Liver (tissue), 3 donors: ENCODE measurements around the gene NSL1.

Experiments
- RAD21 ChIP-seq, 2 donors: IDR thresholded peaks; 2 replicates each; pipeline ENCODE4 v1.6.1; 2016; ENCODE audit warnings: antibody characterized with exemption in 2 of 2, mild to moderate bottlenecking in 2 of 2
- SP1 ChIP-seq: IDR thresholded peaks from 2 replicates; pipeline ENCODE4 v1.6.1; 2018; ENCODE audit warnings: antibody characterized with exemption, mild to moderate bottlenecking
- TF ChIP-seq, protein P1 (sequence below): fragments of 150-350 bp; IDR thresholded peaks from 2 replicates; pipeline ENCODE4 v1.5.1; 2017; ENCODE audit warnings: improper control_type of control experiment, low read depth, low read length; ENCODE audit not compliant: missing input control
- TF ChIP-seq, protein P2 (sequence below): IDR thresholded peaks from 2 replicates; pipeline ENCODE4 v1.6.1; 2016; ENCODE audit warnings: antibody characterized with exemption, mild to moderate bottlenecking
- TF ChIP-seq, protein P3 (sequence below): IDR thresholded peaks from 2 replicates; pipeline ENCODE4 v1.6.1; 2016; ENCODE audit warnings: antibody characterized with exemption
- donor health status: healthy.
- donor health status: healthy.

DNA sequence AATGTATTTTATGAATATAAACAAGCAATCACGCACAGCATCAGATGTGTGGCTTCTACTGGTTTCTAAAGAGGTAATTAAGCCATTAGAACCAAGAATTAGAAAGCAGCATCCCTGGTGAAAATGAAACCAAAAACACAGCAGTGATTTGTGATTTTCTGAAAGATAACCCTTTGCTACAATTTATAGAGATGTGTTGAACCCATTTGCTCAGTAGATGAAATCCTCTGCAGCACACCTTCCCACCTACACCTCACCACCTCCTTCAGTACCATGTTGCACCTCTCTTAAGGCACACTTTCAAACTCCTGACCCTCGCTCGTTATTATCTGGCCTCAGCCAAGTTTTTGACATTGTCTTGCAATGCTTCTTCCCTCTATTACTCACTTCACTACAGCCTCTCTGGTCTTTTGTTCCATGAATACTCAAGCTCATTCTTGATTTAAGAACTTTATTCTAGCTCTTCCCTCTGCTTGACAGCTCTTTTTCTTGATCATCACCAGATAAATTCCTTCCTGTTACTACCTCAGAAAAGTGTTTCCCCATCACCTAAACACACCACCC, 38.6 kb downstream of the NSL1 start:
- TF ChIP-seq, protein P1, sequence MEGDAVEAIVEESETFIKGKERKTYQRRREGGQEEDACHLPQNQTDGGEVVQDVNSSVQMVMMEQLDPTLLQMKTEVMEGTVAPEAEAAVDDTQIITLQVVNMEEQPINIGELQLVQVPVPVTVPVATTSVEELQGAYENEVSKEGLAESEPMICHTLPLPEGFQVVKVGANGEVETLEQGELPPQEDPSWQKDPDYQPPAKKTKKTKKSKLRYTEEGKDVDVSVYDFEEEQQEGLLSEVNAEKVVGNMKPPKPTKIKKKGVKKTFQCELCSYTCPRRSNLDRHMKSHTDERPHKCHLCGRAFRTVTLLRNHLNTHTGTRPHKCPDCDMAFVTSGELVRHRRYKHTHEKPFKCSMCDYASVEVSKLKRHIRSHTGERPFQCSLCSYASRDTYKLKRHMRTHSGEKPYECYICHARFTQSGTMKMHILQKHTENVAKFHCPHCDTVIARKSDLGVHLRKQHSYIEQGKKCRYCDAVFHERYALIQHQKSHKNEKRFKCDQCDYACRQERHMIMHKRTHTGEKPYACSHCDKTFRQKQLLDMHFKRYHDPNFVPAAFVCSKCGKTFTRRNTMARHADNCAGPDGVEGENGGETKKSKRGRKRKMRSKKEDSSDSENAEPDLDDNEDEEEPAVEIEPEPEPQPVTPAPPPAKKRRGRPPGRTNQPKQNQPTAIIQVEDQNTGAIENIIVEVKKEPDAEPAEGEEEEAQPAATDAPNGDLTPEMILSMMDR: no peak
- TF ChIP-seq SP1 (no peak), RAD21 (IDR thresholded peaks at IDR 0.05) (no peak)
- TF ChIP-seq, protein P2, sequence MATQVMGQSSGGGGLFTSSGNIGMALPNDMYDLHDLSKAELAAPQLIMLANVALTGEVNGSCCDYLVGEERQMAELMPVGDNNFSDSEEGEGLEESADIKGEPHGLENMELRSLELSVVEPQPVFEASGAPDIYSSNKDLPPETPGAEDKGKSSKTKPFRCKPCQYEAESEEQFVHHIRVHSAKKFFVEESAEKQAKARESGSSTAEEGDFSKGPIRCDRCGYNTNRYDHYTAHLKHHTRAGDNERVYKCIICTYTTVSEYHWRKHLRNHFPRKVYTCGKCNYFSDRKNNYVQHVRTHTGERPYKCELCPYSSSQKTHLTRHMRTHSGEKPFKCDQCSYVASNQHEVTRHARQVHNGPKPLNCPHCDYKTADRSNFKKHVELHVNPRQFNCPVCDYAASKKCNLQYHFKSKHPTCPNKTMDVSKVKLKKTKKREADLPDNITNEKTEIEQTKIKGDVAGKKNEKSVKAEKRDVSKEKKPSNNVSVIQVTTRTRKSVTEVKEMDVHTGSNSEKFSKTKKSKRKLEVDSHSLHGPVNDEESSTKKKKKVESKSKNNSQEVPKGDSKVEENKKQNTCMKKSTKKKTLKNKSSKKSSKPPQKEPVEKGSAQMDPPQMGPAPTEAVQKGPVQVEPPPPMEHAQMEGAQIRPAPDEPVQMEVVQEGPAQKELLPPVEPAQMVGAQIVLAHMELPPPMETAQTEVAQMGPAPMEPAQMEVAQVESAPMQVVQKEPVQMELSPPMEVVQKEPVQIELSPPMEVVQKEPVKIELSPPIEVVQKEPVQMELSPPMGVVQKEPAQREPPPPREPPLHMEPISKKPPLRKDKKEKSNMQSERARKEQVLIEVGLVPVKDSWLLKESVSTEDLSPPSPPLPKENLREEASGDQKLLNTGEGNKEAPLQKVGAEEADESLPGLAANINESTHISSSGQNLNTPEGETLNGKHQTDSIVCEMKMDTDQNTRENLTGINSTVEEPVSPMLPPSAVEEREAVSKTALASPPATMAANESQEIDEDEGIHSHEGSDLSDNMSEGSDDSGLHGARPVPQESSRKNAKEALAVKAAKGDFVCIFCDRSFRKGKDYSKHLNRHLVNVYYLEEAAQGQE: no peak
- TF ChIP-seq, protein P3, sequence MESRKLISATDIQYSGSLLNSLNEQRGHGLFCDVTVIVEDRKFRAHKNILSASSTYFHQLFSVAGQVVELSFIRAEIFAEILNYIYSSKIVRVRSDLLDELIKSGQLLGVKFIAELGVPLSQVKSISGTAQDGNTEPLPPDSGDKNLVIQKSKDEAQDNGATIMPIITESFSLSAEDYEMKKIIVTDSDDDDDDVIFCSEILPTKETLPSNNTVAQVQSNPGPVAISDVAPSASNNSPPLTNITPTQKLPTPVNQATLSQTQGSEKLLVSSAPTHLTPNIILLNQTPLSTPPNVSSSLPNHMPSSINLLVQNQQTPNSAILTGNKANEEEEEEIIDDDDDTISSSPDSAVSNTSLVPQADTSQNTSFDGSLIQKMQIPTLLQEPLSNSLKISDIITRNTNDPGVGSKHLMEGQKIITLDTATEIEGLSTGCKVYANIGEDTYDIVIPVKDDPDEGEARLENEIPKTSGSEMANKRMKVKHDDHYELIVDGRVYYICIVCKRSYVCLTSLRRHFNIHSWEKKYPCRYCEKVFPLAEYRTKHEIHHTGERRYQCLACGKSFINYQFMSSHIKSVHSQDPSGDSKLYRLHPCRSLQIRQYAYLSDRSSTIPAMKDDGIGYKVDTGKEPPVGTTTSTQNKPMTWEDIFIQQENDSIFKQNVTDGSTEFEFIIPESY: no peak
